GM18507 (cell line): Measurements from ENCODE around the gene GRB2.
"Not testable (repeated sequence)": the region's sequence is repeated elsewhere in the genome, so short reads cannot be mapped to it uniquely, and the experiment has no call there.

ENCODE experiments used
- DNase-seq: peaks from one replicate; pipeline ENCODE4 v3.0.0; 2011; ENCODE audit warnings: low read depth; ENCODE audit not compliant: insufficient read length; ENCODE audit errors: extremely low spot score
- FAIRE-seq: peaks from 2 replicates; lab custom pipeline; 2011; peaks lifted over from hg19 to GRCh38; lab: Jason Lieb, UNC

Gene GRB2

DNA sequence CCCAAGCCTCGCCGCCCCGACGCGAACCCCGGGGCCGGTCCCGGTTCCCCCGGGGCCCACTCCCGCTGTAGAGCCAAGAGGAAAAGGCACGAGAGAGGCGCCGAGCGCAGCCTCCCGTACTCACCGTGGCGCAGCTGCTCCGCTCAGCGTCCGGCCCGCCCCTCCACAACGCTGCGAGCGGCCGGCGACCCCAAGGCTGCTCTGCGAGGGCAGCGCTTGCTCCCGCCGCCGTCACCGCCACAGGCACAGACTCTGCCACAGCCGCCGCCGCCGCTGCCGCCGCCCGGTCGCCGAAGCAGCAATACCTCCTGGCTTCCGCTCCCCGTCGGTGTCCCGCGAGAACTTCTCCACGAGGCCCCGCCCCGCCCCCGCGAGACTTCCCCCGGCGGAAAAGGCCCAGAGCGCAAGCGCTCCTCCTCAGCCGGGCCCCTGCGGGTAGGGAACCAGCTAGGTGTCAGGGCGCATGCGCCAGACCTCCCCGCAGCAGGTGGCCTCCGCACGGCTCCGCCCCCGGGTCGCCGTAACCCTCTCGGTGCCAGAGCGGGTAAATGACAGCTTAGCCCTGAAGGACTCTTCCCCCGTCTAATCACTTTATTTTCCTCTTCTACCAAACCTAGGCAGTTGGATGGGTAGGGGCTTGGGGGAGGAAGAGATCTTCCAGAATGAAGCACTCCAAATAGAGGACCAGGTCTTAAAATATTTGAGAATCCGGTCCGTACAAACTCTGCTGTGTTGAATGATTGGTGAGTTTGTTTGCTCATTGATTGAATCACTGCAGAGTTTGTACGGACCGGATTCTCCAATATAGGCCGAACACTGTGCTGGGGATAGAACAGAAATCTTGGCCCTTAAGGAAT lies at the start of gene GRB2:
Gene GRB2 (minus strand): TSS at position 314 of the 857 bp plus-strand sequence. CDS start 12,050 bp downstream, outside the sequence.
- FAIRE-seq (peak; percentile 90), DNase-seq (peak; percentile 99)

DNA sequence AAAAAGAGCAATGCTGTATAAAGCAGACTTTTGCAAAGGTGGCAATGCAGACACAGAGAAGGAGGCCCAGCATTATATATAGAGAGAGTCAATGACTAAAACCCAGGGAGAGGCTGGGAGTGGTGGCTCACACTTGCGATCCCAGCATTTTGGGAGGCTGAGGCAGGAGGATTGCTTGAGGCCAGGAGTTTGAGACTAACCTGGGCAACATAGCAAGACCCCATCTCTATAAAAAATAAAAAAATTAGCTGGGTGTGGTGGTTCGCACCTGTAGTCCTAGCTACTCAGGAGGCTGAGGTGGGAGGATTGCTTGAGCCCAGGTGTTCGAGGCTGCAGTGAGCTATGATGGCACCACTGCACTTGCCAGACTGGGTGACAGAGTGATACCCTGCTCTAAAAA lies 49.2 kb upstream of the GRB2 start:
- FAIRE-seq = not testable (repeated sequence)

DNA sequence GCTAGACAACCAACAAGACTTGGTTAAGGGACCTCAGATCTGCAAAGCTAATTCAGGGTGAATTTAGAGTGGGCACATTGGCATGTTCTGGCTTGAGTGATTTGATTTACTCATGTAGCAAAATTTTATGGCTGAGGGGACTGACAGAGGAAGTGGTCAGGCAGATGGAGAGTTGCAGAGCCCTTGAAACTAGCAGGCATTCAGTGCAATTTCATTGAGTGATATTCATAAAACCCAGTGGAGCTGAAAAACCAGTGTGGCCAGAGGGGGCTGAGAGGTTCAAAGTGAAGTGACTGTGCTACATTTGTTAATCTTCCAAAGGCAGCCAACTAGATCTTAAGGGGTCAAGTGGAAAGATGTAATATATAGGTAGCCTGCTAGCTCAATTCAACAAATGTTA lies 48.7 kb upstream of the GRB2 start:
- FAIRE-seq (peak; percentile 72), DNase-seq (peak; percentile 23)

More for the DNA sequence above, 49.2 kb upstream of the GRB2 start:
- DNase-seq = not testable (repeated sequence)

DNA sequence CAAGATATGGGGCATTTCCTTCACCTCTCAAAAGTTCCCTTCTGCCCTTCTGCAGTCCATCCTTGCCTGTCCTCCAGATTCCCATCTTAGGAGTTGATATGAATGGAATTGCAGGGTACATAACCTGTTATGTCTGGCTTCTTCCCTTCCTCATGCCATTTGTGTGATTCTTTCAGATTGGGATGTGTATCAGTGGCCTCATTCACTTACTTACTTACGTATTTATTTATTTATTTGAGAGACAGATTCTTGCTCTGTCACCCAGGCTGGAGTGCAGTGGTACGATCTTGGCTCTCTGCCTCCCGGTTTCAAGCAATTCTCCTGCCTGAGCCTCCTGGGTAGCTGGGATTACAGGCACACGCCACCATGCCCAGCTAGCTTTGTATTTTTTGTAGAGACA lies 44.8 kb upstream of the GRB2 start:
- DNase-seq = no peak
- FAIRE-seq = no peak

DNA sequence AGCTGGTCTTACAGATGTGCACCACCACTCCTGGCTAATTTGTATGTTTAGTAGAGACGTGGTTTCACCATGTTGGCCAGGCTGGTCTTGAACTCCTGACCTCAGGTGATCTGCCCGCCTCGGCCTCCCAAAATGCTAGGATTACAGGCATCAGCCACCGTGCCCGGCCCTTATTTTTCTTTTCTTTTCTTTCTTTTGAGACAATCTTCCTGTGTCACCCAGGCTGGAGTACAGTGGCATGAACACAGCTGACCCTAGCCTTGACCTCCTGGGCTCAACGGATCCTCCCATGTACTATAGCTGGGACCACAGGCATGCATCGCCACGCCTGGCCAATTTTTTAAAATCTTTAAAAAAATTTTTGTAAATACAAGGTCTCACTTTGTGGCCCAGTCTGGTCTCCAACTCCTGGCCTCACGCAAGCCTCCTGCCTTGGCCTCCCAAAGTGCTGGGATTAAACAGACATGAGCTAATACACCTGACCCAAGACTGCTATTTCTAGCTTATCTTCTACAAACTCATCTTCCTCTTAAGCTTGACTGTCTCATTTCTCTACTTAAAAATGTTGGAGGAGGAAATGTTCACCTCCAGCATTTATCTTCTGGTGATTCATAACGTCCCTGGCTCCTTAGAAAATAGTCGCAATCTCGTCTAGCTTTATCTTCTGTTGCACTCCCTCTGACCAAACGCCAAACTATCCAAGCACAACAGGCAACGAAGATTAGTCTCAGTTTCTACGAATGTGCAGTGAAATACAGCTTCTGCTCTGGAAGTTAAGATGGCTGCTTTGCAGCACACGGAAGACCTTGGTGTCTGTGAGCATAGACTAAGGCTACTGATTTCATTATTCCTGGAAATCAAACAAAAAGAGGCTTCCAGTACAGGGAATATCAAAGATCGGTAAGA lies 42.7 kb upstream of the GRB2 start:
- FAIRE-seq = no peak
- DNase-seq = no peak

DNA sequence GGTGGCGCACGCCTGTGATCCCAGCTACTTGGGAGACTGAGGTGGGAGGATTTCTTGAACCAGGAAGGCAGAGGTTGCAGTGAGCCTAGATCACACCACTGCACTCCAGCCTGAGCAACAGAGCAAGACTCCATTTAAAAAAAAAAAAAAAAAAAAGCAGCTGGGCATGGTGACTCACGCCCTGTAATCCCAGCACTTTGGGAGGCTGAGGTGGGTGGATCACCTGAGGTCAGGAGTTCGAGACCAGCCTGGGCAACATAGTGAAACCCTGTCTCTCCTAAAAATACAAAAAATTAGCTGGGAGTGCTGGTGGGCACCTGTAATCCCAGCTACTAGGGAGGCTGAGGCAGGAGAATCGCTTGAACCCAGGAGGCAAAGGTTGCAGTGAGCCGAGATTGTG lies 40.4 kb upstream of the GRB2 start:
- not testable (repeated sequence) for DNase-seq, FAIRE-seq

DNA sequence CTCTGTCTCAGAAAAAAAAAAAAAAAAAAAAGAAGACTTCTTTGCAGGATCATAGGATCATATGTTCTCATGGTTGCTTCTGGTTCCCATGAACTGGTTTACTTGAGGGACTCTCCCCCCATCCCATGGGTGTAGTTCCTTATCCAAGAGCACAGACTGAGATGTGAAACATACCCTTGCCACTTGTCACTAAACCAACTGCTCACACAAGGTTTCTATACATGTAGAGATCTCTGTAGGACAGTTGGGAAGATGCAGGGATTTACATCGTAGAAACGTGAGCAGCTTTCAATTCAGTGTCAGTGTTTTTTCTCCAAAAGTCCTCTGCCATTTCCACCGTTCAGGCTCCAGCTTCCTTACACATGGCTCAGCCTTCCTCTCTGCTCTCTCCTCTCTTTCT lies 39.8 kb upstream of the GRB2 start:
- DNase-seq = no peak
- no peak for FAIRE-seq

DNA sequence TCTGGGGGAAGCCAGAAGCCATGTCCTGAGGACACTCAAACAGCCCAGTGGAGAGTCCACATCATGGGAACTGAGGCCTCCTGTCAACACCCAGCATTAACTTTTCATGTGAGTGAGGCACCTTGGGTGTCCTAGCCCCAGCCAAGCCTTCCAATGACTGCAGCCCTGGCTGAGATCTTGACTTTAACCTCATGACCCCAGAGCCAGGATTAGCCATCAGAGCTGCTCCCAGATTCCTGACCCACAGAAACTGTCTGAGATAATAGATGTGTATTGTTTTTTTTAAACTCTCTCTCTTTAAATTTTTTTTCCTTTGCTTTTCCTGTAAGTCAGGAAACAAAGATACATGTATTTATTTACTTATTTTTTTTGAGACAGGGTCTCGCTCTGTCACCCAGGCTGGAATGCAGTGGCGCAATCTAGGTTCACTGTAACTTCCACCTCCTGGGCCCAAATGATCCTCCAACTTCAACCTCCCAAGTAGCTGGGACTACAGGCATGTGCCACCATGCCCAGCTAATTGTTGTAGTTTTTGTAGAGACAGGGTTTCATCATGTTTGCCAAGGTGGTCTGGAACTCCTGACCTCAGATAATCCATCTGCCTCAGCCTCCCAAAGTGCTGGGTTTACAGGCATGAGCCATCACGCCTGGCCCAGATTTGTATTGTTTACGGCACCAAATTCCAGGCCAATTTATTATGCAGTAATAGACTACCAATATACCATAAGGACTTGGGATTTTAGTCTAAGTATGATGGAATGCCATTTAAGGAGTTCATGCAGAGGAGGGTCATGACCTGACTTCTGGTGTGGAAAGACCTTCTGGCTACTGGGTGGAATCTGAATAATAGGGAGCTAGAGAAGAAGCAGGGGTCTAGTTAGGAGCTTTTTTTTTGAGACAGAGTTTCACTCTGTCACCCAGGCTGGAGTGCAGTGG lies 37.0 kb upstream of the GRB2 start:
- no peak for DNase-seq
- FAIRE-seq = no peak

DNA sequence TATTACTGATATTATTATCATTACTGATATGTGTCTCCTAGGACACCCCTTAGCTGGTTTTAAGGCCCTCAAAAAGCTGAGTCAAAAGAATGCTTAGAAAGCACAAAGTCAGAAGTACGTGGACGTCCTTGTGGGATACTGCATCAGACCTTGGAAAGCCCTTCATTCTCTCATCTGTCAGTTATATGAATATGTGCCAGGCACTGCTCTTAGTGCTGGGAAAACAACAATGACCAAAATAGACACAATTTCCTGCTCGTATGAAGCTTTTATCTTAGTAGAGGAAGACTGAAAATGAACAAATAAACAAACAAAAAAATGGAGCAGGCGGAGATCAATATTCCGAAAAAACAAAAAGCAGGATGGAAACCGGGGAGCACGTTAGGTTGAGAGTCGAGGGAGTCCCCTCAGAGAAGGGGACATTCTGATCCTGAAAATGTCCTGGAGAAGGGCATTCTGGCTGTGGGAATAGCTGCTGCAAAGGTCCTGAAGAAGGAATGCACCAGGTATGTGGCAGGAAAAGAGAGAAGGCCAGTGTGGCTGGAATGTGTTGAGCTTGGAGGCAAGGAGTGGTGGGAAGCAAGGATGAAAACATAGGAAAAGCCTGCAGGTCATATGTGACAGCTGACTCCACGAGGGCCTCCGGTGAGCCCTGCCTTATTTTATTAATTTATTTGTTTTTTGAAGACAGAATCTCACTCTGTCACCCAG lies 35.4 kb upstream of the GRB2 start:
- FAIRE-seq (no peak), DNase-seq (no peak)

DNA sequence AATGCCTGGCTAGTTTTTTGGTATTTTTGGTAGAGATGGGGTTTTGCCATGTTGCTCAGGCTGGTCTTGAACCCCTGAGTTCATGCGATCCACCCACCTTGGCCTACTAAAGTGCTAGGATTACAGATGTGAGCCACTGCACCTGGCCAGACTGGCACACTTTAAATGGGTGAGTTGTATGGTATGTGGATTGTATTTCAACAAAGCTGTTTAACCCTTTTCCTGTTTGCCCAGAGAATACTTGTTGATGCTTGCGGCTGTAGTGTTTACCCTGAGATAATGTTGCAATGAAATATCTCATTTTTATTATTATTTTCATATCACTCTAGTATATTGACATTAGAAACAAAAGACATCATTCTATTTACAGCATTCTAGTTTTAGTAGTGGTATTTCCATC lies 33.8 kb upstream of the GRB2 start:
- FAIRE-seq (no peak), DNase-seq (no peak)

DNA sequence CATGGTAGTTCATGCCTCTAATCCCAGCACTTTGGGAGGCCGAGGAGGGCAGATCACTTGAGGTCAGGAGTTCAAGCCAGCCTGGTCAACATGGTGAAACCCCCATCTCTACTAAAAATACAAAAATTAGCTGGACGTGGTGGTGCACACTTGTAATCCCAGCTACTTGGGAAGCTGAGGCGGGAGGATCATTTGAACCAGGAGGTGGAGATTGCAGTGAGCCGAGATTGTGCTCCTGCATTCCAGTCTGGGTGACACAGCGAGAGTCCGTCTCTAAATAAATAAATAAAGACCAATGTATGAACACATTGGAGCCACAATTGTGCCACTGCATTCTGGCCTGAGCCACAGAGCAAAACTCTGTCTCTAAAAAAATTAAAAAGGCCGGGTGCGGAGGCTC lies 31.9 kb upstream of the GRB2 start:
- DNase-seq, FAIRE-seq: not testable (repeated sequence)

DNA sequence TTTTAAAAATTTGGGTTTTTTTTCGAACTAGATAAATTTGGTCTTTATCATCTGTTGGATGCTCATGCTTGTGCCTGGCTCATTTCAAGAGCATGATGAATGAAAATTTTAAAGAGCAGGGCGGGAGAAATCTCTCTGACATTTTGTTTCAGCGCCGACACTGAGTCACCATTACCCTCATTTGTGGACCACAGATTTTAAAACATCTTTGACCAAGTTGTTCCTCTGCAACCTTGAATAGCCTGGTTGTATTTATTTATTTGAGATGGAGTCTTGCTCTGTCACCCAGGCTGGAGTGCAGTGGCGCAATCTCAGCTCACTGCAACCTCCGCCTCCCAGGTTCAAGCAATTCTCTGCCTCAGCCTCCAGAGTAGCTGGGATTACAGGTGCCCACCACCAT lies 29.0 kb upstream of the GRB2 start:
- DNase-seq, FAIRE-seq: not testable (repeated sequence)

DNA sequence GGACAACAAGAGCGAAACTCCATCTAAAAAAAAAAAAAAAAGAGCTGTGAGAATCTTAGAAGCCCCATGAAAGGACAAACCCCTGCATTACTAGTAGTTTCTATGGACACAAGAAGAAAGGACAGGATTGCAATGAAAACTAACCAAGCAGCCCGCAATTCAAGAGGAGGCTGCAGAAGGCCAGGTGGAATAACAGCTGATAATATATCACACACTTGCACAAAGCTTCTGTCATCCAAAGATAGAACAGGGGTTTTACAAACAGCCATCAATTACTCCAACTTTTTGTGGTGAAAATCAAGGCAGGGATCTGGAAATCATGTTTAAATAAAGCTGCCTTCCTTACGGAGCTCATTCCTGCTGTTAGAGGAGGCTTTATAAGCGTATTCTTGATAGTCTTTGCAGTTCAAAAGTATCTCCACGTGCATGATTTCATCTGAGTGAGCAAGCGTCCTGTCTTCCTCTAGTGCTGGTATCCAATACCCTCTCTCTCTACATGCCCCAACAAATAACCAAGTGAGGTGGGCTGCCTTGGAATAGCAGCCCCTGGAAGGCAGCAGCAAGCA lies 27.8 kb upstream of the GRB2 start:
- FAIRE-seq = no peak
- DNase-seq = no peak

DNA sequence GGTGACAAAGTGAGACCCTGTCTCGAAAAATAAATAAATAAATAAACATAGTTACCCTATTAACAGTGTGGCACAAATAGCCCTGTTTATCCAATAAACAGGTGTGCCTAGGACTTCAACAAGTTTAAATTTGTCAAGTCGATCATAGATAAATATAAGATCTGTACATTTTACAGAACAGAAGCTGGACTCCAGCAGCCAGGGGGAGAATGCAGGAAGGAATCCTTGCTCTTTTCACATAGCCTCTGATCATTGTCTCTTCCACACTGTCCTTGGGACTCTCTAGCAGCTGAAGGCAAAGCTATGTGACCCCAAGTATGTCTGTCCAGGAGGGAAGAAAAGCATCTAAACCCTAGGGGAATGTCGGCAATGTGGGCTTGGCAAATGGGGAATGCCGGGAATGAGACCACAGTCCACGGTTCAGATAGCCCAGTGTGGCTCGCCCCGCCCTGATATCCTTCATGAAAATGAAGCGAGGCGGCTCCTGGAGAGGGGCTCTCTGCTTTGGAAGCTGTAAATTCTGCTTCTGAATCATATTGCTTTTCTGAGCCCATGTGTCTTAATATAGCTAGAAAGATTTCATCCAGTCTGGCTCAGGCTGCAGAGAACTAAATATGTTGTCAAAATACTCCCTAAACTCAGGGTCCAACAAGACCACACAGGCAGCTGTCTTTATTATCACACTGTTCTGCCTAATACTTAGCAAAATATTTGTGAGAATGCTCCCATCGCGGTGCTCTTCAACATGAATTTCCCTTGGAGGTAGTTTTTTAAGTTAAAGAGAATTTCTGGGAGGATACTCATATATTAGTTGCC lies 24.9 kb upstream of the GRB2 start:
- FAIRE-seq (no peak), DNase-seq (no peak)

DNA sequence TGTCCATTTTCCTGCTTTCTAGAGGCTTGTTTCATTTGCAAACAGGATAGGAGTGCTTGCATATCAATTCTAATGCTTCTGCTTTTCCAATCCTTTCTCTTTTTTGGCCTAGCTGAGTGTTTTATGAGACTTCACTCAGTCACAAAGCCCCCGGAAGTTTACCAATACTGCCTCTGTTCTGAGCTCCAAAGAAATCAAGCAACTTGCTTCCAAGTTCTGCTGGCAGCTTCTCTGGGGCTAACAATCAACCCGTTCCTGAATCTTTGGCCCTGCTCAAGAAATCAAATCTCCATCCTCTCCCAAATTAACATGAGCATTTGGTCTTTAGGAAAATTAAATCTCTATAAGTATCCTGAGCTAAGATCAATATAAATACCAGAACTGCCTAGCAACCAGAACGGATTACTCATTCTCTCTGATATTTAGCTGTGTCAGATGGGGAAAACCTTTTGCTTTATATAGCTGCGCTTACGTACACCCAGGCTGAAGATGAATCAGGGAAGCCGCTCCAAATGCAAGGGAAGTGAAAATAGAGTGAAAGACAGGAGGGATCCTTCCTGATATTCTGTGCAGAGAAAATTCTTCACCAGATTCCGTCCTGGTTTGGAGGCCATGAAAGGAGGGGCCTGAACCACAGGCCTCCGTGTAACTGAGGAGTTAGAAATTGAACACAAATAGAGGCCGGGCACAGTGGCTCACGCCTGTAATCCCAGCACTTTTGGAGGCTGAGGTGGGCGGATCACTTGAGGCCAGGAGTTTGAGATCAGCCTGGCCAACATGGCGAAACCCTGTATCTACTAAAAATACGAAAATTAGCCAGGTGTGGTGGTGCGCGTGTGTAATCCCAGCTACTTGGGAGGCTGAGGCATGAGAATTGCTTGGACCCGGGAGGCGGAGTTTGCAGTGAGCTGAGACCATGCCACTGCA lies 23.3 kb upstream of the GRB2 start:
- no peak for FAIRE-seq
- no peak for DNase-seq

DNA sequence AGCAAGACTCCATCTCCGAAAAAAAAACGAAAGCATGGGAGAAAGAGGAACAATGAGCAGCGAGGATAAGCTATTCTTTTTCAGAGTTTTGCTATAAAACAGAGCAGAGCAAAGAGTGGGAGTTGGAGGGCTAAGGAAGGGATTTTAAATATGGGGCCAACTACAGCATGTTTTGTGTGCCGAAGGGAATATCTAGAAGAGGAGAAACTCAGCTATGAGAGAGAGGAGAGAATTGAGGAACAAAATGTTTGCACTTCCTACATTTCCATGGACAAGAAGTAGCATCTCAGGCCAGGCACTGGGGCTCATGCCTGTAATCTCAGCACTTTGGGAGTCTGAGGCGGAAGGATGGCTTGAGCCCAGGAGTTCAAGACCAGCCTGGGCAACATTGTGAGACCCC lies 13.1 kb upstream of the GRB2 start:
- DNase-seq (no peak), FAIRE-seq (no peak)
